GM21381 (cell line): ENCODE data around the gene JCAD.

Experiments
- ATAC-seq: cut with Tn5 transposase; IDR thresholded peaks from one replicate; pipeline ENCODE4 v1.9.1; 2021; ENCODE audit warnings: mild to moderate bottlenecking, moderate library complexity; ENCODE audit not compliant: unreplicated experiment

Gene JCAD

DNA sequence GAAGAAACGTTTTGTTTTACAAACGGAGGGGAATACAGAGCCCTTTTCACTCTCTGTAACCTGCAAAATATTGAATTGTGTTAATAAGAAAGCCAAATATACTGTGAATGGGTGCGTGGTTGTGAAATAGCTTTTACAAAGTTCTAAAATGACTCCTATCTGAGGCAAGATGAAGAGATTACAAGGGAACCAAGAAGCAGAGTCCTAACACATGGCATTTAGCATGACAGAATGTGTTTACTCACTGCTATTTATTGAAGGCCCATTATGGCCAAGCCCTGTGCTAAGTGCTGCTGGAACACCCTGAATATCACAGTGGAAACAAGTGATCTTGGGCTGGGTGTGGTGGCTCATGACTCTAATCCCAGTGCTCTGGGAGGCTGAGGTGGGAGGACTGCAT lies 12.9 kb downstream of the JCAD start:
- ATAC-seq: no peak

DNA sequence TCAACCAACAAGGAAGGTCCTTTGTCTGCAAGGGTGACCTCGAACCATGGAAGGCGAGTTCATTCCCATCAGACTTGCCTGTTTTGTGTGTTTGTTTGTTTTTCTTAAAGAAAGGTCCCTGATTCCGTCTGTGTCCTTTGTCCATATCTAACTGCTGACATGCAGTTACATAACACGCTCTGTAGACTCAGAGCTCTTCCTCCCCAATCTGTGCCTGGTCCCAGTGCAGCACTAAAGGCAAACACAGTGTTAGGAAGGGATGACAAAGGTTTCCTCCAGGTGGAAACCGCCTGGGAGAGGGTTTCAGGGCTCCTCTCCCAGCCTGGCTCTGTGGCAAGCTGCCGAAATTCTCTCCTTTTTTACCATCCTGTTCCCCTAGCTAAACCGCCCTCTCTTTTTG lies 13.4 kb downstream of the JCAD start:
- ATAC-seq: no peak

DNA sequence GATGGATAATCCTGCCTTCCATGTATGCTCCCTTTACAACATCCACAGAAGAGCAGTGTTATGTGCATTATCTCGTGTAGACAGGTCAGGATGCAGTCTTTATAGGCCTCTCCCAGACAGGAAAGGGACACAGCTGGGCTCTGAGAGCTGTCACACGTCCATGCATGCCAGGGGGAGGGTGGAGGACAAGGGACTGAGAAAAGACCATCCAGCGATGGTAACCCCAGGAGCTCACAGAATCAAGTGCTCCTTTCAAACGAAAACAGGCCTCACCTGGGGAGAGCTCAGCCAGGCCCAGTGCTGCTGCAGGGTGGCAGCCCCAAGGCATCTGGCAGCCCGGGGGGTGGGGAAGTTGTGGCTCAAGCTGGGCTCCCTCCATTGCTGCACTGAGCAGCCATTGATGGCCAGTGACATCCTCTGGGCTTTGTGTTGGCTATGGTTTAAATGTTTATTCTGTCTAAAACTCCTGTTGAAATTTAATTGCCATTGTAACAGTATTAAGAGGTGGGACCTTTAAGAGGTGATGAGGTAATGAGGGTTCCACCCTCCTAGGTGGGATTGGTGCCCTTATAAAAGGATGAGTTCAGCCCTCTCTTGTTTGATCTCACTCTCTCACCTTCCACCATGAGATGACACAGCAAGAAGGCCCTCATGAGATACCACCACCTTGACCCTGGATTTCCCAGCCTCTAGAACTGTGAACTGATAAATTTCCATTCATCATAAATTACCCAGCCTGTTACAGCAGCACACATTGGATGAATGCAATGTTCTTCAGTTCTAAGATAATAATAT lies 15.7 kb downstream of the JCAD start:
- ATAC-seq: no peak

DNA sequence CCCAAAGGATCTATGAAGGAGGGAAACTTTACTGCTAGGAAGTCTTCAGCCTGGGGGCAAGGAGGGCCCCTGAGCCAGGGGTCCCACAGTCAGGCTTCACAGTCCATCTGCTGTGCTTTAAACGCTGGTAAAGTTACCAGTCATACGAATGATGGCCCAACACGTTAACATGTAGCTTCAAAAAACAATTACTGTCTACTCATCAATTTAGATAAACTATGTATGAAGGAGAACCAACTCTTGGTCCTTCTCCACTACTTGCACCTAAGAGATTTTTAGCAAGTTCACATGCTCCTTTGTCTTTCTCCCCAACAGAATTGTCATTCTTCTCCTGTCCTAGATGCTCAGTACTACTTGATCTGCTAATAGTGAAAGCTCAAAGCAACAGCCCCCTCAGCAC lies 16.6 kb downstream of the JCAD start:
- no peak for ATAC-seq

DNA sequence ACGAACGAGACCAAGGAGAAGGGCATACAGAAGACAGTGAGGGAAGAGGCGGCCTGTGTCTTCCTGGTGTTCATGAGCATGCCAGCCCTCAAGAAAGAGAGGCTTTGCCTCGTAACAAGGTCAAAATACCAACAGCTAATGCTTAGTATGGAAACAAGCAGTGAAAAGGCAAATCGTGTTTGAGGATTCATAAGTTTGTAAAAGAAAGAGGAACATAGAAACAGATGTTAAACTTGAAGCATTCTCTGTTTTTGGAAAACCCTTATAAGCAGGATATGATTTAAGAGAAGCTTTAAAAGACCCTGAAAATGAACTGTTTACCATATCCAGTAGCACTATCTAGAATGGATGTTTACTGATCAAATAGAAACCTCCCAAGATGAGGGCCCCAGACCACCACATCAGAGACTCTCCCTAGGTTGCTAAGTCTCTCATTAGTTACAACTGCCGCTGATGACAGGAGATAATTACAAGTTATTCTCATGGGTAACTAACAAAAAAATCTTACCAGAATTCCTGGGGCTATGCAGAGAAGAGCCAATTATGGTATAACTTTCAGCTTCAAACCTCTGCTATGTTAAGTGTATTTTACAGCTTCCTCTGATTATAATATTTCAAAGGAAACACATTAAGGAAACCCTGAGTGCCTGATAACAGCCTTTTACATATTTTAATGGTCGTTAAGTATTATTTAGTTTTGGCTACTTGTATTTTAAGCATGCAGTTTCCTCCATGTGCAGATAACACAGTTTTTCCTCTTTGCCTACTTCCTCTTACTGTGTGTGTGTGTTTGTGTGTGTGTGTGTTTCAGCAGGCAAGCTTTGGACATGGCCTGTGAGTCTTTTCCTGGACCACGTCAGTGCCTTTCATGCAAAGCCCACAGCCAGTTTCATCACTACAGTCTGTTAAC lies 17.9 kb downstream of the JCAD start:
- ATAC-seq: no peak

DNA sequence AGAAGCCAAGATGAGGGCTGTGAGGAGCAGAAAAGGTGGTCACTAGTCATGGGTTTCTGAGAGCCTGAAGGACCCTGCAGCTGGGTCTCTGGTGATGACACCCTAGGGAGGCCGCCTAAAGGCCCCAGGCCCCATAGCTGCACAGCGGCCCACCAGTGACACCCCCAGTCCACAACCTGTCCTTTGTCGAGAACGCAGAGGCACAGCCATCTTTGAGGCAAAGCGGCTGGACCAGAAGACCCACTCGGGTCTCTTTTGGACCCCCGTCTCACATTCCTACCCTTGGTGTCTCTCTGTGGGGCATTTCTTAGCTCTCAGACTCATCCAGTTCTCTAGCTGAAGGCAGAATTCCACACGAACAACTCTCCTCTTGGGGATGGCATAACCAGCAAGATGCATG lies 18.8 kb downstream of the JCAD start:
- no peak for ATAC-seq

DNA sequence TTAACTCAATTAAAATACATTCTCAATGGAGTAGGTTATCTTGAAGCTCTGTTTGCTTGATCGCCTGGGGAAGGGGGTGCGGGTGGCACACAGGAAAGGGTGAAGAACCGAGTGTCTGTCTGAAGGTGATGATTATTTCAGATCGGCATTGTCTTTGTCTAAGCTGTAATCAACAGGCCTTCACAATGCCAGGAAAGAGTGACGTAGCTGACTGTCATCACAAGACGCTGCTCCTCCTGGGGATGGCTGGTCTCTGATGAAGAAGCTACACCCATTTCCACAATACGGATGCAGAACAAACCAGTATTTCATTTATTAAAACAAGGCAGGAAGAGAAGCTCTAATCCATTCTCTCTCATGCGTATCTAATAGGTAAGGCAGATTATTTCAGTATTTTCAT lies 19.4 kb downstream of the JCAD start:
- no peak for ATAC-seq

- no peak for ATAC-seq
Observed at GRCh38 chr10:30039567-30039966, 19.8 kb downstream of the JCAD start.

DNA sequence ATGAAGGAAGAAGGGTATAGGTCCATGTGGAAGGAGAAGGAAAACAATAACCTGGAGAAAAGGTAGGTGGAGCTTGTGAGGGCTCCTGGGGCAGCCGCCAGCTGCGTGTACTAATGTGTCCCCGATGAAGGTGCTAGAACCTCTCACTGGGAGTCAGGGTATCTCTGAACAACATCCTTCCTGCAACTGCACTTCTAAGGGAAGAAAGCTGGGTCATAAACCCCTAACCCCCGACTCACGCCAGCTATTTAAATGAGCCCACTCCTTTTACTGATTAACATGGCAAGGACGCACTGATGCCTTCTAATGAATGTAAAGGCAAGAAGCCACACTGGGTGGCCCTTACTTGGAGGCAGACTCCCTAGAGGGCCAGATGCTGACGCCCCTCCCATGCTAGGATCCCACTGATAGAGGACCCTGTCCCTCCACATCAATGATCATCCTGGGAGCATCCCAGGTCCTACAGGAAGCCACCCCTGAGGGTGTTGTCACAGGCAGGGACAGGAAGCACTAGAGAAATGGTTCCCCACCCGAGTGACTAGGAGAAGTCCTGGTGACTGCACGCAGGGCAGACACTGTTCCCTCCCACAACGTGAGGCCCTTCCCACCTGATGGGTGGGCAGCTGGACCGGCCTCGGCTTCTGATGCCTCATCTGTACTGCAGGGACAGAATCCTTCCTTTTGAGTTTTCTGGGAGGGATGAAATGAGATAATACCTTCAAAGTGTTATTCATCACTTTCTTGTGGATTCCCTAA lies 20.4 kb downstream of the JCAD start:
- ATAC-seq: no peak

DNA sequence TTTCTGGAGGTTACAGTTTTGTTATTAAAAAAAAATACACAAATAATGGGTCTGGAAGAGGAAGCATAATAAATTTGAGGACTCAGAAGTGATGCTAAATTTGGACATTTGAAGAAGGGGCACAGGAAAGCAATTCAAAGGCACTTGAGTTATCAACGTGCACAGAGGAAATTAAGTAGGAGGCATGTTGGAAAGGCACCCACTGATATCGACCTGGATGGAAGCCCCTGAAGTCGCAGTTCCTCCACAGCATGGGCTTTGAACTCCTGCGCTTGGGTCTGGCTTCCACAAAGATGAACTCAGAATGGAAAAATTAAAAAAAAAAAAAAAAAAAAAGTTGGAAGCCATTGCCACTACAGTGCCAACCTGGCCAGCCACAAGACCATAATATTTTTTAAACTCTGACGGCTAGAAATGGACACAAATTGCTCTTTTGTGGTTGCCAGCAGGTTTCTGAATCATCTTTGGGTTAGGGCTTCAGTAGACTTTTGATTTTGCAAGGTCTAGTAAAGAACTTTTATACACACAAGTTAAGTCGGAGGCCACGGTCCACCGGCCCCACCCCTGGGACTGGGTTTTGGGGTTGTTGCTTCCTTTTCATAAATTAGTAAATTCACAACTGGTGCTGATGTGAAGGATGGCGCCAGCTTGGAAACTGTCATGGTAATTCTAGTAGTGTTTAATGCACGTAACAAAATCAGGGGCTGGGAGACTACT lies 21.6 kb downstream of the JCAD start:
- no peak for ATAC-seq

DNA sequence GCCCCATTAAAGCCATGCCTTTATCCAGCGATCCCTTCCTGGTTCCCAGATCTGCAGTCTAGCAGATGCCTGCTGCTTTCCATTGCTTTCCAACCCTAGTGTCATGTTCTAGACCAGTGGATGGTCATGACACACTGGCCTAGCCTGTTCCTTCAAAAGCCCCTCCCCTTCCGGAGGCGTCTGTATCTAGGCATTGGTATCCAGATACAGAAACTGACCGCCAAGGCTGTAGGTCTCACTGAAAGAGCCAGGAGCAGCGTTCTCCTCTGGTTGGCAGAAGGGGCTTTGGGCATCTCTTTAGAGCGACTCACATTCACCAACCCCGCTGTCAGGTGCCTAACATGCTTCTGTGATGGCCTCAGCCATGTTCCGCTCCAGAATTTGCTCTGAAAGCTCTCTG lies 22.6 kb downstream of the JCAD start:
- ATAC-seq: no peak

GRCh38 chr10:30036341-30036740 lies 23.0 kb downstream of the JCAD start:
- ATAC-seq: no peak

DNA sequence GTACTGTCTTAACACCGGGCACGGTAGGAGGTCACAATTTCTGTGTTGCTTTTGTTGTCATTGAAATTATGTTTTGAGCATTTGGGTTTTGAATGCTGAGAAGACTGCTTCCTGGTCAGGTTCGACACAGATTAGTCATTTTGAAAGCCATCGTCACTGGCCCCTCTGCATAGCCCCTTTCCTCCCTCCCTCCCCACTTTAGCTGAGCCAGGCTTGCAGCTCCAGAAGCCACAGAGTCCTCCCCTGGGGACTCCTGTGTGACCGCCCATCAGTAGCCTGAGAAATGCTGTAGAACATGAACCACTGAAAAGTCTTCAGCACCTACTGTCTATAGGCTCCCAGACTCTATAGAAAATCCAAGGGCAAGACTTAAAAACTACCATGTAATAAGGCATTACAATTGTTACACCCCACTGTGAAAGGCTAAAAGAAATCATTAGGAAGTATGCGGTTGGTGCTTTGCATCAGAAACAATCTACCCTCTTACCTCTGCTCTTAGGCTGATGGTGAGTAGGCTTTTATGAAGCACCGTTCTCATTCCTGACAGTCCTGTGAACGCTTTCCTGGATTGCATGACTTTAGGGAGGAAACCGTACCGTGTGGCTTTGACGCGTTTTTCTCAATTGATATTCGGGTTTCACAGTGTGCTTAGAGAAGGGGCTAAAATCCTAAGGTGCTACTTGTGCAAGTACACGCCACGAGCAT lies 24.8 kb downstream of the JCAD start:
- ATAC-seq: no peak

DNA sequence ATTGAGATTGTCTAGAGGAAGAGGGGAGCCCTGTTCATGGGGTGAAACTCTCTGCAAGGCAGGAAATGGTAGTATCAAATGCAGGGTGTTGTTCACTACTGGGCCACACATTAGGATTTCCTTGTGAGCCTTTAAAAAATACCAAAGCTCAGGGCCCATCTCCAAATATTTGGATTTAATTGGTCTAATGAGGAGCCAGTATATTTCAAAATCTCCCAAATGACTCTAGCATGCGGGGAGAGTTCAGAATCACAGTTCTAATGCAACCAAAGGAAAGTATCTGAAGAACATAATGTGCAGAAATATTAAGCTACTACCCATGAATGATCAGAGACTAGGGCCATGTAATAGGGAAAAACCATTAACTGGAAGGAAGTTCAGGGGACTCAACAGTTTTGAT lies 27.3 kb downstream of the JCAD start:
- ATAC-seq: no peak

GRCh38 chr10:30029872-30030256 lies 29.5 kb downstream of the JCAD start:
- no peak for ATAC-seq

- ATAC-seq: no peak
Observed at GRCh38 chr10:30029164-30029871, 30.1 kb downstream of the JCAD start.

DNA sequence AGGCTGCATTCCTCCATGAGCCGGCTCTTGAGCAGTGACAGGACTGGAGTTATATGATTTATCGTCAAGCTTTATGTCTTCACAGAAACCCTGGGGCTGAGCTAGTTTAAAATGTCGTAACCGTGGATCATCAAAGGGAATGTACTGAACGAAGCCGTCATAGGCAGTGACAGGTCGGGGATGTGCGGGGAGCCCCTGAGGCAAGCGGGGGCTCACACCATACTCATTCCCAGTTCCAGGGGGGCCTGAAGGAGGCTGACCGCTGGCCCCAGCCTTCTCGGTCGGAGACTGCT lies 30.7 kb downstream of the JCAD start:
- ATAC-seq: no peak

GRCh38 chr10:30028006-30028737 lies 31.2 kb downstream of the JCAD start:
- no peak for ATAC-seq
